ENCODE measurements around the gene F5.

The F5 gene

DNA sequence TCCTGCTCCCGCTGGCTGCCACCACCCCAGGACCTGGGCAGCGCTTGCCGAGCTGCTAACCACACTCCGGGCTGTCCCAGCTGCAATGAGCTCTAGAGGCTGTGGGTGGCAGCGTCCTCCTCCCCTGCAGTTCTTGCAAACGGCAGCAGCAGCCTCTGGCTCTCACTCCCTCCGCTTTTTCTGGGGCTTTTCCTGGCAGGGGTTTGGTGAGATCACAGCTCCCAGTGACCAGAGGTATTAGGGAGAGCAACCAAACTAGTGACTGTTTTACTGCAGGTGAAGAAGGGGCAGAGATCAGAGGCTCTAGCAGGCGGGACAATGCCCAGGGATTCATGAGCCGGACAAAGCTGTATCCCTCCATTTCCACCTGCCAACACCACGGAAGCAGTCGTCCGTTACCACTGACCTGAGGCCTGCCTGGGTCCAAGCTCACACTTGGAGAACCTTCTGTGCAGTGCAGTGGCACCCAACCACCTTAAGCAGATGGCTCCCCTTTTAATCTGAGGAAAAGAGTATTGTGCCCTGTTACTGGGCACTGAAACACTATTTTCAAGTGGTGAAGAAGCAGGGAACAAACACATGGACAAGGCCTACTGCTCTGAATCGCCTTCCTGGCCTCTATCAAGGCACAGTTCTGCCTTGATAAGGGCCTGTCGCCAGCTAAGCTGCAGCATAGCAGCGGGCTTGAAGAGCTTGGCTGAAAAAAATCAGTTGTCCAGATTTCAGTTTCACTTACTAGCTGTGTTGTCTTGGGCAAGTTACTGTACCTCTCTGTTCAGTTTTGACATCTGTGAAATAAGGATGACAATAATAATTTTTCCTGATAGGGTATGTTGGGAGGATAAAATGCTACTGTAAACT is at the start of gene F5:
Gene F5 (minus strand): TSS at position 87 of the 861 bp plus-strand sequence. CDS start 95 bp downstream, outside the sequence.
- peak; percentile 92 for DNase-seq

DNA sequence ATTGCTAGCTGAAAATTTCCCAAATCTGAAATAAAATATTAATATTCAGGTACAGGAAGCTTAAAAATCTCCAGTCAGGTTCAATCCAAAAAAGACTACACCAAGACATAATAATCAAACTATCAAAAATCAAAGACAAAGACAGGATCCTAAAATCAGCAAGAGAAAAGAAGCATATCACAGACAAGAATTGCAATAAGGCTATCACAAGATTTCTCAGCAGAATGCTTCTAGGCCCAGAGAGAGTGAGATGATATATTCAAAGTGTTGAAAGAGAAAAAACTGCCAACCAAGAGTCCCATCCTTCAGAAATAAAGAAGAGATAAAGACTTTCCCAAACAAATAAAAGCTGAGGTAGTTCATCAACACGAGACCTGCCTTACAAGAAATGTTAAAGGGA is 48.6 kb upstream of the F5 start:
- no peak for DNase-seq

DNA sequence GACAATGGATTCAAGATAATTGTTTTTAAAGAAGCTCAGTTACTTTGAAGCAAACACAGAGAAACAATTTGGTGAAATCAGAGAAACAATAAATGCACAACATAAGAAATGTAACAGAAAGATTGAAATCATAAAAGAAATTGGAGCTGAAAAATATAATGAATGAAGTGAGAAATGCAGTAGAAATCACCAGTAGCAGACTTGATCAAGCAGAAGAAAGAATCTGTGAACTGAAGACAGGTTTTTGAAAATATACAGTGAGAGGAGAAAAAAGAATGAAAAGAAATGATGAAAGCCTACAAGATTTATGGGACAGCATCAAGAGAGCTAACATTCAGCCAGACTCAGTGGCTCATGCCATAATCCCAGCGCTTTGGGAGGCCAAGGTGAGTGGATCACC is 47.9 kb upstream of the F5 start:
- no peak for DNase-seq

DNA sequence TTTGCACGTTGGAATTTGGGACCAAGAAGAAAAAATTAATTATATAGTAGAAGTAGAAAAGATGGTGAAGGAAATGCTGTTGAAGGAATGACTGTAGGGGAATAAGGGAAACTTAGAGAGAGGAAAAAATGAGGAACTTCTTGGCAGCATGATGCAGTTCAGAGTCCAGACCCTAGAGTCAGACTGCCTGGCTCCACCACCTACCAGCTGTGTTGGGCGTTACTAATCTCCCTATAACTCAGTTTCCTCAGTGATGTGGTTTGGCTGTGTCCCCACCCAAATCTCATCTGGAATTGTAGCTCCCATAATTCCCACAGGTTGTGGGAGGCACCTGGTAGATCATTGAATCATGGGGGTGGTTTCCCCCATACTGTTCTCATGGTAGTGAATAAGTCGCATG is 45.0 kb upstream of the F5 start:
- no peak for DNase-seq

DNA sequence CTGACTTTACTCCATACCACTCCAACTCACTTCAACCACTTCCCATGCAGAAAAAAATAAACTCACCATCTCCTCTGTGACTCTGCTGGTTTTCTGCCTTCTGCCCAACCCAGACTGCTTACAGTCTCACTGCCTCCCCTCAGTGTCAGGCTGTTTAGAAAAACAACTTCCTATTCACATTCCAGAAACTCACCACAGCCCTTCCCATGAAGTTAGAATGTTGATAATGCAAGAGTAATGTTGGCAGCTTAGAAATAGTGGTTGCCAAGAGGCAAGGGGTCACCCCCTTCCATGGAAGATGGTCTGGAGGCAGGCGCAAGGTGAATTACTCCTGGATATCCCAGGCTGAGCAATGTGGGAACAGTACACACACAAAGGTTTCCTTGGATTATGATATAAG is 43.7 kb upstream of the F5 start, which contains the start of gene SELP:
Gene SELP (minus strand): TSS at position 119 of the 400 bp plus-strand sequence. CDS start 50 bp downstream, at position 69.
- no peak for DNase-seq

DNA sequence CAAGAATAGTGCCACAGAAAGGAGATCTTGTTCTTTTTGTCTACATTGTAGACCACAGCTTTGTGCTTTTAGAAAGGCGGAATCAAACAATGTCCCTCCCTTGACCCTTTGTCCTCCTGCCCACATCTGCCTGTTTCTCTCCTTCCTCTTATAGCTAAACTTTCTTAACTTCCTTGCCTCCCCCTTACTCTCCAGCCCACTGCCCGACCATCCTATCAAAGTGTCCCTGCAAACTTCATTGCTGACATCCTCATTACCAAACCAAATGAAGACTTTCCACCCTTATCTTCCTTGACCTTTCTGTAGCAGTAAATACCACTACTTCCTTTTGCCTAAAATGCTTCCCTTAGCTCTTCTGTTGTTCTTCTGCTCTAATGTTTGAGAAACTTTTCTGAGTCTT is 38.6 kb upstream of the F5 start:
- DNase-seq = no peak

DNA sequence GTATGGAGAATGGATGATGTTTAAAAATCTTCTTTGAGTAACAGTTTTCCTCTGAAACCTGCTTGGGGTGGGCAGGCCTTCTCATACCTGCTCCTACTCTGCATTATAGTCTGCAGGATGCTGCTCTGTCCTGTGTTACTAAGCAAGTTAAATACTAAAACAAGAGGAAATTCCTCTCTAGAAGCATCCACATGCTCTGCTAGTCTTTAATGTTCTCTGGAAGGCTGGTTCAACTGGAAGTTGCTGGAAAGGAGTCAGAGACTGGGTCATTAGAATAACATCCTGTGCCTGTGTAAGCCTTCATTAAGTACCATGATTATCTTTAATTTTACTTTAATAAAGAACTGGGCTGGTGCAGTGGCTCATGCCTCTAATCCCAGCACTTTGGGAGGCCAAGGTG is 37.8 kb upstream of the F5 start:
- no peak for DNase-seq

DNA sequence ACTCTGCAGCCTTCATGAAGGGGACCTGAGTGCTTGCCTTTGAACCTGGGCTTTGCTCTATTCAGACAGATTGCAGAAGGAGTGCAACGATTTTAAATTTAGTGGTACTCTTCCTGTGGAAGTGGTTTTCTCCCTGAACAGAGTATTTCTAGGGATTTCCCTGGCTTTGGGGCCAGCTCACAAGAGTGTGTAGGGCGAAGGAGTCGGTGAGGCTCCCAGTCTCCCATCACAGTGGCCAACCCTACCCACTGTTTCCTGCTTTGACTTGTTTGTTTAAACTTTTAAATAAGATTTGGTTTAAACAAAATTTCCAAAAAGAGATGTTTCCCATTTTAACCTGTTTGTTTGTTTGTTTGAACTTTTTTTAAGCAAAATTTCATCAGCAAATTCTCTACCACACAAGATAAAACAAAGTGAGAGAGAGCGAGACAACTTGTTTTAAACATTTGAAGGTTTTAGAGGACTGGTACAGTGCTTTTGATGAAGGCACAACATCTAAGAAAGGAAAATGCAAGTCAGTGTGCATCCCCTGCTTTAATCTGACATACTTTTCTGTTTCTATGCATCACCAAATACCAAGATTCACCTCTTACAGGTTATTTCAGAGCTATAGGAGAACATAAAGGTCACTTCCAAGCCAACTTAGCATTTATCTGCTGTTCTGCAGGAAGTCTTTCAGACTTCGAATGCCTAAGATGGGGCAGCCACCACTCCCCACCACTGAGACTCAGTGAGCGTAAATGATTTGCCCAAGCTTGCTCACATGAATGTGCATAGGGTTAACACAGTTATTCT is 37.0 kb upstream of the F5 start:
- no peak for DNase-seq

DNA sequence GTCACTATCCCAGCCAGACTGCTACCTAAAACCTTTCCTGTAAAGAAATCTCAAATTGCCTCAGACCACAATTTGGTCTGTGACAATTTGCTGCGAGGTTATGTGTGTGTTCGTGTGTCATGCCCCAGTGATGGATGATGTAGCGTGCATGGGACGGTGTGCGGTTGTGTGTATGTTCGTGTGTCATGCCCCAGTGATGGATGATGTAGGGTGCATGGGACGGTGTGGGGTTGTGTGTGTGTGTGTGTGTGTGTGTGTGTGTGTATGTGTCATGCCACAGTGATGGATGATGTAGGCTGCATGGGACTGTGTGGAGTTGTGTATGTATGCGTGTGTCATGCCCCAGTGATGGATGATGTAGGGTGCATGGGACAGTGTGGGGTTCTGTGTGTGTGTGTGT is 34.3 kb upstream of the F5 start:
- no peak for DNase-seq

DNA sequence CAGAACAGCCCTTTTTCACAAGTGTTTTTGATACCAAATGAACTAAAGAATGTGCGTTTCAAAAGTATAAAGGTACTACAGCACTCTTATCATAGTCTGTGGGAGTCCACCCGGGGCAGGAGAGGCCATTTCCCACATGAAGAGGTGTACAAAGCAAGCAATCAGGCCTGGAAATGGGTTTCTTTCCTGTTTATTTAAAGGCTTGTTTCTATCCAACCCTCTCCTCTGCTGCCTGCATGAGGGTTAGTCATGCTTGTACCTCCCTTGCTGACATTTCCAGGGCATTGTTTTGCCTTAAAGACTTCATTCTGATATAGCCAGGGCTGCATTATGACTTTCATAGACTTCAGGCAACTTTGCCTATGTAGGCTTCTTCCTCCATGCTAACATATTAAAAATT is 32.1 kb upstream of the F5 start:
- DNase-seq = no peak

DNA sequence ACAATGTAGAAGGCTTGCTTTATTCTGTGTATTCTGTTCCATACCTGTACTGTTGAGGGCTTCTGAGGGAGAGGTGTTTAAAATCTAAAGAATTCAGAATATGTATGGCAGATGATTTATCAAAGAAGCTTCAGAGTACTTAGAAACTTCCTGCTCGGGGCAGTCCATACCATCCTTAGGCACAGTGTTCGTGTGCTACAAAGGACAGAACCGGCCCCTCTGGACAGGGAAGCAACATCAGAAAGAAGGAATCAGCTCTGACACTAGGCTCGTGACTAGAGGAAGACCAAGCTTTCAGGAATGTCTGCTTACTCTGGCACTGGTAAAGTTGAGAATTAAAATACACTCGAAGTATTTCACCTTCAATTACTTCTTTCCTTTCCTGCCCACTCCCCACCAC is 29.5 kb upstream of the F5 start:
- DNase-seq = no peak

DNA sequence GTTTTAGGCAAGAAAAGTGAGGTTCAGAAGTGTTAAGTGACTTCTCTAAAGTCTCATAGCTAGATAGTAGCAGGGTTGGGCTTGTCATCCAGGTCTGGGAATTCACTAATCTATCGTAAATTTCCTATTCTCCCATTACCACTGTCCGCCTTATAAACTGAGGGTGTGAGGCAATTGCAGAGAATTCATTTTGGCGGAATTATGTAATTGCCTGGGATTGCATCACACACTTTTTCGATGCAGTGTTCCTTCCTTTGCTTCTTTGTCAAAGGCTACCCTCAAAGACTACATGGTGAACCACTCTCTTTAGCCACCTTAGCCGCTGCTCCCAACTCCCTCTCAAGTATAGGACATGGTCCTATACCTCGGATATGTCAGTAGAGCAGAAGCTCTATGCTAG is 24.6 kb upstream of the F5 start:
- DNase-seq = no peak

DNA sequence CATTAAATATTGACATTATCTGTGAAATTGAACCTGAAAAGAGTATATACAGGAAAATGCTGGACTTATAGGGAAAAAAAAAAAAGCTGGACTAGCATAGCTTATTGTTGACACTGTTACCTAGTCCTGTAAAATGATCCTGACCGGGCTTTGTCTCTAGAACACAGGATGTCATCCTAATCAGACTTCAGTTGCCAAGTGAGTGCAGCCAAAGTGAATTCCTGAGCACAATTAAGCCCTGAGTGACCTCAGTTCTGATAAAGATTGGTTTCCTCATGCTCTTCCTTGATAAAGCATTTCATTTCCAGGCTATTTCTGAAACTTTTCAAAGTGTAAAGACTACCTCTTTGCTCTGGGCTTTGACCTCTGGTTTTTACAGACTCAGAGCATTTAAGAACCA is 23.8 kb upstream of the F5 start:
- no peak for DNase-seq

DNA sequence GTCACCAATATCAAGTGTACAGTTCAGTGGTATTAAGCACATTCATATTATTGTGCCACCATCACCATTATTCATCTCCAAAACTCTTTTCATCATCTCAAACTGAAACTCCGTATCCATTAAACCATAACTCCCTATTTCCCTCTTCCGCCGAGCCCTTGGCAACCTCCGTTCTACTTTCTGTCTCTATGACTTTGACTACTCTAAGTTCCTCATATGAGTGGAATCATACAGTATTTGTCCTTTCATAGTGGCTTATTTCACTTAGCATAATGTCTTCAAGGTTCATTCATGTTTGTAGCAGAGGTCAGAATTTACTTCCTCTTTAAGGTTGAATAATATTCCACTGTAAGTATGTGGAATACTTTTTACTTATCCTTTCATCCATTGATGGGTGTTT is 21.9 kb upstream of the F5 start:
- DNase-seq = no peak

DNA sequence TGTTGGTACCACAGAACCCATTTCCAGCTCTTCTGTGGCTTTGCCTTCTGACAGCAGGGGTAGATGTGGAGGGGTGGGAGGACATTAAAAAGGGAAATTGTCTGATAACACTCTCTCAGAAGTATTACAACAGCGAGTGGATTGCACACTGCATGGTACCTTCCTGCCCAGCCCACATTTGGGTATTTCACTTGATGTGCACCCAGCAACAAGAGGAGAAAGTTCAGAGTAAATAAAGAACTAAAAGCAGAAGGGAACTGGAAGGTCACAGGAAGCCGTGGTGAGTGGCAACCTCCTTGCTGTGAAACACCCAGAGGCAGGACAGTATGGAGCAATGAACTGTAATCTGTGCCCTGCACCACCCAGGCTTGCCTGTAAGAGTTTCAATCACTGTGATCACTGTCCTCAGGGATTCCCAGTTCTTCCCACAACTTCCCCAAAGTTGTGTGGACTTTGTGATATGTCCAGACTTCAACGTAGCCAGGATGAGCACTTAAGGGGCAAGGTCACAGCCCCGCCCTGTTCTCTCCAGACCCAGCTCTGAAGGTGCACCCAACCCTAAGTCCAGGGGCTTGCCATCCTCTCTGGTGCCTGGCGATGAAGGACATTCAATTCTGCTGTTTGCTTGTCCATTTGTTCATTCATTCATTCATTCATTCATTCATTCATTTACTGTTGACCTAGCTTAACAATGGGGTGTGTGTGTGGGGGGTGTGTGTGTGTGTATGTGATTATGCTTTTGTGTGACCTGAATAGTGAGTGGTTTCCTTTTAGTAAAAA is 18.7 kb upstream of the F5 start:
- peak; percentile 72 for DNase-seq

DNA sequence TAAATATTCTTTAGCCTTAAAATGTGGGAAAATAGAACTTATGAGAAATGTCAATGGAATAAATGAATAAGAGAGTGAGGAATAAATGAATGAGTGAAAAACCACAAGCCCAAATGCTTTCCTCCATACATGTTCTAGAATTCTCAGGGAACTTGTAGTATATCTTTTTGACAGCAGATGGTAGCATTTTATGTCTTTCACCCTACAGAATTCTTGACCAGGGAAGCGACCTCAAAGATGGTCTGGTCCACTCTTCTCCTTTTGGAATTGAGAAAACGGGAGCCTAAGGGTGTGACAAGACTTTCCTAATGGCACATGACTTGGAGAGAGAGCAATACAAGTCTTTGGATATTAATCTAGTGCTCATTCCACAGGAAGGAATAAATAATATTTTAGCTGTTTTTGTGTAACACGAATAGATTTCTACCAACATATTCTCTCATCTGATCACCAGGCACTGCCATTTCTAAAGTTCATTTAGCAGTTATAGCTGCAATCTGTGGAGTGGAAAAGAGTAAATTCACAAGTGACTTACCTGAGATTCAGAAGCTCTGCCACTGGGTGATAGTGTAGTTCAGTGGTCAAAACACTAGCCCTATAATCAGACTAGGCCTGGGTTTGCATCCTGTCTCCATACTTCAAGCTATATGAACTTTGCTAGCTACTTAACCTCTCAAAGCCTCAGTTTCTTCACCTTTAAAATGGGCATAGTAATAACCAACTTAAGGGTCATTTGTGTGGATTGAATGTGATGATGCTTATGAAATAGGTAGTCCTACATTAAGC is 15.0 kb upstream of the F5 start:
- DNase-seq = peak; percentile 56

DNA sequence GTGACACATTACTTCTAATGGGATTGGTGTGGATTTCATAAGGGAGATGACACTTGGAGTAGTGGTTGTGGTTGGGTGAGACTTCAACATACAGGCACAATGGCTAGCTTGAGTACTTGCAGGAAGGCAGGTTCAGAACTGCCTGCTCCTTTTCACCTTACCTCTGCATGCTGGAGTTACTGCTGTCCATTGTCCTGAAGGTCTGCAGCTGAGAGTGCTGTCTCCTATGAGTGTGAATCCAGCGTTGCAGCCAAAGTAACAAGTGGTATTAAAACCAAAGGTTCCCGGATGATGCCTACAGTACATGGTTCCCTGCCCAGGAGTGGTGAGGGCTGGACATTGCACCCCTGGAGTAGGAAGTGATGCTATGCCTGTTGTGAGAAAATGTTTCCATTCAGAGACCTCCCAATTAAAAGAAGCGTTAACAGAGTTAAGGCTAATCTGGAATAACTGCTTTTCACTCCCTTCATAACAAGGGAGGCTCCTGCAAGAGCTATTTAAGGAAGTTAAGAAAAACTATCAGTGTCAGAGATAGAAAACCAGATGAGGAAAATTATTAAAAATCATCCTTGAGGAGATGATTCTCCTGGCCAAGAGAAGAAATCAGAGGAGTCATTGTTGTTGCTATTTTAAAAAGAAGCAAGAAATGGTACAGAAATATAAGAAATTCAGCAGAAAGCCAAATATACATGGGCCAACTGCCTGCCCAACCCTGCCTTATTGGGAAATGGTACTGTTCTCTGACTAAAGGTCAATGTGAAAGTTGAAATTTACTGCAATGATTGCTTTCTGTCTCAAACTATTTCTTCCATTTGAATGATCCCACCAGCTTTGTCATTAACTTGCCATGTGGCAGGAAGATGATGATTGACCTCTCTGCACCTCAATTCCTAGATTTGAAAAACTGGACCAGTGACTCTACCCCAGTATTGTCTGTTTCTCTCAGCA is 9.8 kb upstream of the F5 start:
- peak; percentile 56 for DNase-seq

DNA sequence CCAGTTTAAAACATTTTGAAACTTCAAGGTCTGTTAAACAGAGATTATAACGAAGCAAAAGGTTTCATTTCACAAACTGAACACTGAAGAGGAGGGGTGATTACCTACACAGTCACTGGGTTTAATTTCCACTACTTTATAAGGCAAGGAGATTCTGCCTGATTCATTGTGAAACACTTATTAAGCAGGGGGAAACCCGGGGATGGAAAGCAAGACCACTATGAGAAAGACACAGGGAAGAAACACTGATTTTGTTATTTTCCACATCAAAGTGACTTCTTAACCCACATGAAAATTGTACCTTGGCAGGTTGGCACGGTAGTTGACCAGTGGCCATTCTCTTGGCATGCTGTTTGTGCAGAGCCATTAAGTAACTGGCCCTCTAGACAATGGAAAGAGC is 8.1 kb upstream of the F5 start:
- peak; percentile 83 for DNase-seq

DNA sequence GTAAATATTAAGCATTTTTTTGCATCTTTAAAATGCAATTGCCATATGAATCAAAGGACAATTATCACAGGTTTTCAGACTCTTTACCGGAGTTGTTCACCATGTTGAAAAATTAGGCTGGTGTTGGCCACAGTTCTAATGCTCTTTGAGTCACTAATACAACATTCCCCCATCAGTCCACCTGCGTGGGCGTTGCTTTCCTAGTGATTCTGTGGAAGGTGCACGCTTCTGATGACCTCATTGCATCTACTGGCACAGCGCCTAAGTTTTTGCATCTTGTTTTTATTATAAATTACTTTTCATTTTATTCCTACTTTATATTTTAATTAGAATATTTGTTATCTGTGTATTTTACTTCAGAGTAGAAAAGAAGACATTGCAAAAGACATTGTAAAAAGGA is 4.7 kb upstream of the F5 start:
- no peak for DNase-seq

DNA sequence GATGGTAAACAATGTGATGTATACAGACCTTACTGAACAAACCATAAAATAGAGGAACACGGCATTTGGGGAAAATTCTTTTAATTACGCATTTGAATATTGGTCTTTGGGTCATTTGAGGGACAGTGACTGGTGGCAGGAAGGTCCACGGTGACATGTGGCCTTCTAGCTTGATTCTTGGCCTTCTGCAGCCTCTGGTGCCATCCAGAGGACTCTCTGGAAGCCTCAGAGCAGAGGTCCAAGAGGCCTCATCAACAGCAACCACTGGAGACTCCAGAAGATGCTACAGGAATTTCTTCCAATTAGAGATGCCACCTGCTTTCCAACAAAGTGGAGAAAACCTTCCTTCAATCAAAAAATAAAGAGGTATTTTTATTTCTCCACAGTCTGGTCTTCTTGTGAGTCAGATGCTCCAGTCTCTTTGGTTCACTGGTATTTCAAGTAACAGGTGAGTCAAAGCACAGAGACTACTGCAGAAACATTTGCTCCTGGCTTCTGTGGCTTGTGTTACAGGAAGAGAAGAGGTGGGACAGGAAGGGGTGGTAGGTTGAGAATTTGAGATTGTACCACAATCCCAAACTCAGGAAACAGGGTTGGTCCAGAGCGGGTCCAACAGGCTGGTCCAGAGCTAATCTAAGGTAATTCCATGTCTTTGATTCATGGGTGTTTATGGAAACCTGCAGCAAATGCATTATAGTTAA is 2.7 kb upstream of the F5 start:
- DNase-seq = peak; percentile 80

DNA sequence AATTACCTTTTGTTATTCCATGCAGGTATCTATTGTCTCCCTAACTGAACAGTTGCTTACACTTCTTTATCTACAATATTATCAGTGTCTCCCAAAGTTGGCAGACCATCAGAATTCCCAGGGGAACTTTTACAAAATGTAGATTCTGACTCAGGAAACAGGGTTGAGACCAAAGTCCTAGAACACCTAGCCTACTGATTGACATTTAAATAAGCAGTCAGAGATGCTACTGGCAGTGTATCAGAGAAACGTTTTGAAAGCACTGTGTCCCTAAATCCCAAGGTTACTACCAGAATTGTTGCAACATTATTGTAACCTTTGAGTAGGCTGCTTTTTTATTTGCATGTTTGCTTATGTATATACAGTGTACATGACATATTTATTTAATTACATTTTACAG is 1.8 kb upstream of the F5 start:
- no peak for DNase-seq
